HG02588 (cell line): Measurements from ENCODE around the gene IFT81.
"Not testable (repeated sequence)": the region's sequence is repeated elsewhere in the genome, so short reads cannot be mapped to it uniquely, and the experiment has no call there.

Experiments
- ATAC-seq: cut with Tn5 transposase; IDR thresholded peaks from one replicate; pipeline ENCODE4 v1.9.1; 2021; ENCODE audit warnings: mild to moderate bottlenecking, moderate library complexity; ENCODE audit not compliant: unreplicated experiment

The IFT81 gene

GRCh38 chr12:110199339-110200123 lies 75.4 kb downstream of the IFT81 start:
- ATAC-seq, result no peak

GRCh38 chr12:110200124-110200417 lies 75.9 kb downstream of the IFT81 start:
- ATAC-seq, result no peak

DNA sequence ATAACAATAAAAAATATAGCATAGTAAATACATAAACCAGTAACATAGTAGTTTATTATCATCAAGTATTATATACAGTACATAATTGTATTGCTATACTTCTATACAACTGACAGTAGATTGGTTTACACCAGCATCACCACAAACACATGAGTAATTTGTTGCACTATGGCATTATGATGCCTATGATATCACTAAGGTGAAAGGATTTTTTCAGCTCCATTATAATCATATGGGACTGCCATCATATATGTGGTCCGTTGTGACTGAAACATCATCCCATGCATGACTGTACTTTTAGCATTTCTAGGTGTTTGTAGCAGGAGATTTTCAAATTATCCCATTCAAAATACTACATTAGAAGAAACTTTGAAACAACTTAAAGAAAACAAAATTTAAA lies 77.8 kb downstream of the IFT81 start:
- ATAC-seq, result no peak

GRCh38 chr12:110203546-110203945 lies 79.4 kb downstream of the IFT81 start:
- no peak for ATAC-seq

DNA sequence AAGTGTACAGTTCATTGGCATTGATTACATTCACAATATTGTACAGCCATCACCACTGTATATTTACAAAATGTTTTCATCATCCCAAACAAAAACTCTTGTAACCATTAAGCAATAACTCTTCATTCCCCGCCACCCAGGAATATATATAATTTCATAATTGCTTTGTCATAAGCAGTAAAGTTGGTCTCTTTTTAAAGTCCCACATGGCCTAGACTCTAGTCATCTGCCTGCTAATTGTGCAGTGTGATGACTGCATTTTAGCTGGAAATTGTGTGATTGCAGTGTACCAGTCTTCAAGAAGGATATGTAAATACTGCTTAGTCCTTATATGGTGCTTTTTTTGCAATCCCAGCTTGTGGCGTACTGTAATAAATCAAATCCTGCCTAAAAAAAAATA lies 81.8 kb downstream of the IFT81 start:
- ATAC-seq, result no peak

DNA sequence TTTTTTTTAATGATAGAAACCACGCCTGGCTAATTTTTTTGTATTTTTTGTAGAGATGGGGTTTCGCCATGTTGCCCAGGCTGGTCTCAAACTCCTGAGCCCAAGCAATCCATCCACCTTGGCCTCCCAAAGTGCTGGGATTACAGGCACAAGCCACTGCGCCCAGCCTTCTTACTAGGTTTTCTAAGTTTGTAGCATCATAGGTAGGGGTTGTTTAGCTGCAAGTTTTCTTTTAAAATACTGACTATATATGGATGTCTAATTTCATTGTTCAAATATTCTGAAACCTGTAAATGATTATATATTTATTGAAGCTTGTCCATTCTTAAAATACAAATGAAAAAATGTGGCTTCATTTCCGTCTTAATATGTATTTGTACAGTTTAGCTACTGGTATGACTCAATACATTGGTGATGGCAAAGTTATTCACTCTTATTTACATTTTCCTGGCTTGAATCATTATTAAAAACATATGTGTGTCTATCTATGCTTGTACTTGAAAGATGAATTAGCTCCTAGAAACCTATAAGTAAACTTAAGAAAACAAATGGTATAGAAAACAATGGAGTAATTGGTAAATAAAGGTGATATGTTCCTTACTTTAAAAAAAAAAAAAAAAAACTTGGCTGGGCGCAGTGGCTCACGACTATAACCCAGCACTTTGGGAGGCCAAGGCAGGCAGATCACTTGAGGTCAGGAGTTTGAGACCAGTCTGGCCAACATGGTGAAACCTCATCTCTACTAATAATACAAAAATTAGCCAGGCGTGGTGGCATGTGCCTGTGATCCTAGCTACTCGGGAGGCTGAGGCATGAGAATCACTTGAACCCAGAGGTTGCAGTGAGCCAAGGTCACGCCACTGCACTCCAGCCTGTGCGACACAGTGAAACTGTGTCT lies 87.7 kb downstream of the IFT81 start:
- ATAC-seq, result not testable (repeated sequence)

GRCh38 chr12:110217996-110218674 lies 94.0 kb downstream of the IFT81 start:
- no peak for ATAC-seq

DNA sequence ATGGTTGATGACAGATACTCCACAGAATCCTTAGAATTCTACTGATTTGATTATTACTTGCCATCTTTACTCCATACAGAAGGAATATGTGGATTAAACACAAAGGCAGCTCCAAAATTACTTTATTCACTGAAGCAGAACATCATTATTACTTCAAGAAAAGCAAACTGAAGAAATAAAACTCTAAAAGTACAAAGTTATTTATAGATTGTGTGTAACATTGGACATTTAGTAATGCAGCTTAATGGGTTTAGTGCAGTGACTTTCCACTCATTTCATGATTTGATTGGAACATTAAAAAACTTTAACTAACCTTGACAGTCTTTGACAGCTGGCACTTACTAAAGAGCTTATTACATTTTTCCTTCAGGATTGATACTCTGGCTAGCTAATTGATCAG lies 97.9 kb downstream of the IFT81 start:
- ATAC-seq, result no peak

- ATAC-seq, result no peak
These were observed 98.3 kb downstream of the IFT81 start for GRCh38 chr12:110222433-110222832.

DNA sequence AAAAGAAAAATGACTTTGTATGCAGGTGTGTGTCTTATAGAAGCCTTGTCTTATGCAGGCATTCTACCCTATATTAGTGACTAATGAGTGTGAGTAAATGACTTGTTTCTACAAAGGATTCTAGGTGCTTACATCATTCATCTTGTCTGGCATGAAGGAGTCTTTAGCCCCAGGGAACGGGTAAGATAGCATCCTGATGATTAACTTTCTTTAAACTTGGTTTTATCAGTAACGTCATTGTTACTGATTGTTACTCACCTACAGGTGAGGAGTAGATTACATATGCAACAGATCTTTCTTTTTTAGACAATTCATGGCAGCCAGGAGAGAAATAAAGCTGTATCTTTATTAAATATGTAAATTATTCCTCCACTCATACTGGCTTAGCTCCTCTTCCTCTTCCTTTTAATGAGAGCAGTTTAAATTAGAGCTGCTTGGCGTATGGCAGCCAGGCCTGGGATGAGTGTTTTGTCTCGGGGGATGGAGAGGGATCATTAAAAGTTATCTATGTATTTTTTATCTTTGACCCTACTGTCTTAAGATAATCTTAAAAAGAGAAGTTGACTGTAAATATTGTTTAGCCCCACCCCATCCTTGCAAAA lies 99.7 kb downstream of the IFT81 start:
- ATAC-seq, result no peak

- no peak for ATAC-seq
These were observed 100.5 kb downstream of the IFT81 start for GRCh38 chr12:110224379-110225304.

DNA sequence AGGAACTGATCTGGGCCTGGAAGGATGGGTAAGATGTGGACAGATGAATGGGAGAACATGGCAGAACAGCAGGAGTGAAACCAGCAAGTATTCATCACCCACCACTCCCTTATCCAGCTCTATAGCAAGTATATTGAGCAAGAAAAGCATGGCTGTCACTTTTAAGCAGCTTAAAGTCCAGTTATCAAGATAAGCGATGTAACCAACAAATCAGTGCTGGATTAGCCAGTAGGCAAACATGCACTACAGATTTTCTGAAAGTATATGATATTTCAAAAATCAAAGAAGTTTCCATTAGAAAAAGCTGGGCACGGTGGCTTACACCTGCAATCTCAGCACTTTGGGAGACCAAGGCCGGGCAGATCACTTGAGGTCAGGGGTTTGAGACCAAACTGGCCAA lies 103.0 kb downstream of the IFT81 start:
- ATAC-seq, result no peak

- not testable (repeated sequence) for ATAC-seq
These were observed 104.2 kb downstream of the IFT81 start for GRCh38 chr12:110228348-110228747.

DNA sequence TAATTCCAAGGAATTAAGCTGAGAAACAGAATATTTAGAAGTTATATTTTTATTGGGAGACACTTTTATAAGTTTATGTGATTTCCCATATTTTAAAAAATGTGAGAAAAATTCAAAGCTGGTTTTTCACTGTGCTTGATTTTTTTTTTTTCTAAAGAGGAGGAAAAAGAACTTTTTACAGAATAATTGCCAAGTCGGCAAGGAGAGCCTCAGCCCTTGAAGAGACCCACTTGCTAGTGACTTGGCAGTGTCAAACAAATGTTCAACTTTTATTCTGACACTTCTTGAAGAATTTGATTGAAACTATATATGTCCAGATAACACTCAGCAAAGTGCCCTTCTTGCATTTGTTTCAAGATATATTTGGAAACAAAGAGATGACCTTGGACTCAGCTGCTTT lies 104.6 kb downstream of the IFT81 start:
- no peak for ATAC-seq

DNA sequence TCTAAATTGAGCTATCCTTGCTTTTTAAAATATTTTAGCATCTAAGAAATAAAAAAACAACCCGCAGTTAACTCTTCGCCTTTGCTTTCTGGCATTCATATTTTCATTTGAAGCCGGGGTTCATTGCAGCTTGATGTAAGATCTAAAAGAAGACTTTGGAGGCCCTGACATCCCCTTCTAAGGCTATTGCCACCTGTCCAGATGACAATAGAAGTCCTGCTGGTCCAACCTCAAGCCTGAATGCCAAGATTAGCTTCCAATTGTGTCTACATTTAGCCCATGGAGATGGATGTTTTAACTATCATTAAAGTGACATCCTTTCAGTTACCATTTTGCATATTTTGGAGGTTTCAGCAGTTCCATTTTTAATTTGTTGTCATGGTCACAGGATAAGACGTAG lies 105.3 kb downstream of the IFT81 start:
- ATAC-seq, result no peak

GRCh38 chr12:110230655-110231054 lies 106.5 kb downstream of the IFT81 start:
- no peak for ATAC-seq

GRCh38 chr12:110233212-110233903 lies 109.2 kb downstream of the IFT81 start:
- no peak for ATAC-seq

DNA sequence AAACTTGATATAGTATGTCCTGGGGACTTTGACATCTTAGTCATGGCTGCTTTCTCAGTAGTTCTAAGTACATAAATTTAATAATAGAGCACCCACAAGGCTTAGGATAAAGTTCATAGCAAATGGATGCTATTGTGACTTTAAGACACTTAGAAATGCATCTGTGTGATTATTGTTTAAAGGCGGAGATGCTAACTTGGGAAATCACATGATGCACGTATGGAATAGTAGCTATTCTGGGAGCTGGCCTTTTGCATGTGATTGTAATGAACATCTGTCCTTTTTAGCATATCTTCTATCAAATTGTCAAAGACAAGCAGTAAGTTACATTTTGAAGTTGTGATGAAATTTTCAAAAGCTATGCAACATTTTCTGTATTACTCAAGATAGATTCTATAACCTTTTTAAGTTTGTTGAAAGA lies 110.2 kb downstream of the IFT81 start:
- no peak for ATAC-seq

- no peak for ATAC-seq
These were observed 110.6 kb downstream of the IFT81 start for GRCh38 chr12:110234755-110235154.

GRCh38 chr12:110235383-110235782 lies 111.2 kb downstream of the IFT81 start:
- no peak for ATAC-seq
